Stimulated activated CD8-positive, alpha-beta memory T cell treated with anti-CD3 and anti-CD28 coated beads, Interleukin-2, amount 100 ng/mL, for 1 hour (primary cell): ENCODE data around the gene CALCA.
A peak's percentile ranks its signal among the peaks of the same experiment; 100 is the strongest.
"Not testable (repeated sequence)": the region's sequence is repeated elsewhere in the genome, so short reads cannot be mapped to it uniquely, and the experiment has no call there.

Experiments used
- DNase-seq, 2 donors: peaks; one replicate each; pipeline ENCODE4 v3.0.0-alpha.2; 2020; ENCODE audit warnings: low read depth in 2 of 2

CALCA gene

GRCh38 chr11:14971865-14972580, at the start of gene CALCA:
Gene CALCA (minus strand): TSS chr11:14972351. CDS start chr11:14971192, 1,159 bp downstream.
- DNase-seq = no peak

GRCh38 chr11:15016200-15016599, 44.0 kb upstream of the CALCA start:
- DNase-seq = no peak

- DNase-seq = no peak
Measured at GRCh38 chr11:15011776-15012345, 39.7 kb upstream of the CALCA start.

GRCh38 chr11:15010865-15011264, 38.7 kb upstream of the CALCA start:
- DNase-seq = no peak

GRCh38 chr11:15006139-15006759, 34.1 kb upstream of the CALCA start:
- no peak for DNase-seq

GRCh38 chr11:14988133-14988532, 16.0 kb upstream of the CALCA start:
- DNase-seq = not testable (repeated sequence)

GRCh38 chr11:14981507-14981906, 9.4 kb upstream of the CALCA start:
- DNase-seq = no peak

- no peak for DNase-seq
Measured at GRCh38 chr11:14980854-14981253, 8.7 kb upstream of the CALCA start.

GRCh38 chr11:14977101-14977880, 5.1 kb upstream of the CALCA start:
- DNase-seq = no peak

GRCh38 chr11:14975252-14975587, 3.1 kb upstream of the CALCA start:
- no peak for DNase-seq

- DNase-seq = peak; percentile 12 to 14
Measured at GRCh38 chr11:14974515-14975251, 2.5 kb upstream of the CALCA start.

GRCh38 chr11:14973621-14974514, 1.7 kb upstream of the CALCA start:
- no peak for DNase-seq

GRCh38 chr11:14972581-14973495, 687 bp upstream of the CALCA start:
- DNase-seq = no peak

- DNase-seq = peak in 1 of 2 donors; percentile 10
Measured at GRCh38 chr11:14969901-14970323, 2.2 kb downstream of the CALCA start.

GRCh38 chr11:14967581-14968243, 4.4 kb downstream of the CALCA start:
- DNase-seq = no peak

- no peak for DNase-seq
Measured at GRCh38 chr11:14956111-14956510, 16.0 kb downstream of the CALCA start.

- no peak for DNase-seq
Measured at GRCh38 chr11:14954581-14954980, 17.6 kb downstream of the CALCA start.

GRCh38 chr11:14953904-14954303, 18.2 kb downstream of the CALCA start:
- no peak for DNase-seq
